Right renal pelvis (tissue), 4 donors: ENCODE data around the gene VTN. TPM values are rescaled to one million over a fixed set of nuclear protein-coding genes. Genes with fewer than 3 reads are reported as not detected.

ENCODE experiments used
- DNase-seq, 4 donors: peaks; one replicate each; pipeline ENCODE4 v3.0.0-alpha.2; 2013; ENCODE audit warnings: low read depth in 4 of 4, low spot score in 3 of 4, missing footprints in 1 of 4
- polyA plus RNA-seq, 4 donors: library from polyadenylated mRNA; unstranded; fragments of 120-200 nt; gene quantifications; one replicate each; pipeline ENCODE4 v1.2.1, GENCODE V29; 2013; ENCODE audit not compliant: insufficient read length in 4 of 4

Gene VTN
- polyA plus RNA-seq, 4 donors: 9.4 to 21.3 (median 15.2) TPM

DNA sequence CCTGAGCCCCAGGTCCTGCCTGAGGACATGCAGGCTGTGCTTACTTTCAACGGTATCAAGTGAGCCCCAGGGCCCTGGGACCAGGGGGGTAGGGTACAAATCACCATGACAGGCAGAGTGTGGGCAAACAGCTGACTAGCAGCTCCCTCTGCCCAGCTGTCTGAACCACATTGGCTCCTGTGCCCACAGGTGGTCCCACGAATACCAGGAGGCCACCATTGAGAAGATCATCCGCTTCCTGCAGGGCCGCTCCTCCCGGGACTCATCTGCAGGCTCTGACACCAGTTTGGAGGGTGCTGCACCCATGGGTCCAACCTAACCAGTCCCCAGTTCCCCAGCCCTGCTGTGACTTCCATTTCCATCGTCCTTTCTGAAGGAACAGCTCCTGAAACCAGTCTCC lies 25.9 kb upstream of the VTN start:
- DNase-seq: no peak

DNA sequence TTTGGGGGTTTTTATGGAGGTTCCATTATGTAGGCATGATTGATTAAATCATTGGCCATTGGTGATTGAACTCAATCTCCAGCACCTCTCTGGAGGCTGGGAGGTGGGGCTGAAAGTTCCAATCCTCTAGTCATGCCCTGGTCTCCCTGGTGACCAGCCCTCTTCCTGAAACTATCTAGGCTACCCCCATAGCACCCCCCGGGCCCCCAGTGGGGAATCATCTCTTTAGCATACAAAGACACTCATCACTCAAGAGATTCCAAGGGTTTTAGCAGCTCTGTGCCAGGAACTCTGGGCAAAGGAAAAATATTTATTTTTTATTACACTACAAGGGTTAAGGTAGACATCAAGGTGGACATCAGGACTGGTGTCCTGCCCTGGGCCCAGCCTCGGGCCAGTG lies 25.3 kb upstream of the VTN start:
- DNase-seq: no peak

DNA sequence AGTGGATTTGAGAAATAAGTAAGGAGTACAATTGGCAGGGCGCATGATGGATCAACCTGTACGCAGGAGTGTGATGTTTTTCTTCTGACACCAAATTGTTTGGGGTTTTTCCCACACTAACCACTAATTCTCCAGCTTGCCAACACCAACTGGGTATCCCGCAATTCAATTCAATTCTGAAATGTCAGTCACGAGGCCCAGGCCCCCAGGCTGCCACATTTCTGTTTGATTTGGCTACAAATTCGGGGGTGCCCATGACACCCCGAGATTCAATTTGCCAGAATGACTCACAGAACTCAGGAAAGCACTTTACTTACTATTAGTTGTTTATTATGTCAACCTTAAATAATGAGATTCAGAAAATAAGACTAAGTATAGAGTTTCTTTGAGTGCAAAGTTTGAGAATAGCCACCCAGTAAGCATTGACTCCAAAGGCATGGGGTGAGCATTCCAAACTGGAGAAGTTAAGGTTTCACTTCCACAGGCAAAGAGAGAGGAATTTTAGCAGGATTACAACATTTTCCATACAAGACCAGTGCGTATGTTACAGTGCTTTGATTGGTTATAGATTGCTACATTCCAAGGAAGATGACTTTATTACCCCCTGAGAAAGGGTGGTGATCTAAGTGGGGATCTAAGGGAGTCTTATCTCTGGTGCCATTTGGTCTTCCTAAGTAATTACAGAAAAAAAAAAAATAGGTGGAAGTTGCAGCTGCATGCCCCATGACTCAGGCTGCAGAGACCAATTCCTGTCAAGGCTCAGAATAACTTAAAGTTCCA lies 24.4 kb upstream of the VTN start:
- no peak for DNase-seq

DNA sequence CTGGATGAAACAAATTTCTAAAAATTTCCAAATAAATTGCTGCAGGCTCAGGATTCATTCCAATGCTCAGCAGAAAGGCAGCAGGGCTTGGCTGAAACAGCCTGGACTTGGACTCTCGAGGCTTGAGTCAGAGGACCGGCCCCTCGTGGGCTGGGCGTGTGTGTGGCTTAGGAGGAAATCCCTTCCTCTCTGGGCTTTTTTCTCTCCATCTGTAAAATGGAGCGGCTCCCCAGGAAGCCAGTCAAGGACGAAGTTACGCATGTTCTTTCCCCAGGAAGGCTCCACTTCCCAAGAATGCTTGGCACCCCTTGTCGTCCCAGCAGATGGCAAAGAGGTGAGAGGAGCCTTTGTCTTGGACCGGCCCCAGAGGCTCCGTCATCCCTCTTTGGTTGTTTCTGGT lies 22.4 kb upstream of the VTN start:
- DNase-seq: no peak

DNA sequence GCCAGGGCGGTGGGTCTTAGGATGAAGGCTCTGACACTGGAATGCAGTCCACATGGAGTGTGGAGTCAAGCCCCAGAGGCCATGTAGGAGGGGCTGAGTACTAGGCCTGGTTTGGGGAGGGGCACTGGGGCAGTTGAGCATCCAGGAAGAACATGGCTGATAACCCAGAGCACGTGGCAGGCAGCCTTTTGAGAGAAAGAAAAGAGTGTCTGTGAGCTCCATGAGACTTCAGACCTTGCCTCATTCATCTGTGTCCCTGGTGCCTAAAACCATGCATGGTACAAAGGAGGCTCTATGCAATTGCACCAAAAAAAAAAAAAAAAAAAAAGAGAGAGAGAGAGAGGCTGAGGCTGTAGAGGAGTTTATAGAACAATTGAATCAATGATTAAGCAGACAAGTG lies 21.3 kb upstream of the VTN start:
- DNase-seq: no peak

DNA sequence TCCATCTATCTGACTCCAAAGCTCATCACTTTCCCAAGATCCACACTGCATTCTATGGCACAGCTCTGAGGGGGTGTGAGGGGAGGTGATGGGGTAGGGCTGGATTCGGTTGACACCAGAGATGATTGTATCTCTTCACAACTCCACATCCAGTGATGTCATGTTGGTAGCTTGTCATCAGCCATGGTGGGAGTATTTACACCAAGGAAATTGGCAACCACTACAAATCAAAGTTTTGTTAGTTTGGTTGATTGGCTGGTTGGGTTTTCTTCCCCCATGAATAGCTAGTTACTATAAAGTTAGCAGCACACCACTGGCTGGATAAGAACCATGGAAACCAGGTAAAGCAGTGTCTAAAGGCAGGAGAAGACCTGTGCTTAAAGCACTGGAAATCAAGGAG lies 20.9 kb upstream of the VTN start:
- no peak for DNase-seq

DNA sequence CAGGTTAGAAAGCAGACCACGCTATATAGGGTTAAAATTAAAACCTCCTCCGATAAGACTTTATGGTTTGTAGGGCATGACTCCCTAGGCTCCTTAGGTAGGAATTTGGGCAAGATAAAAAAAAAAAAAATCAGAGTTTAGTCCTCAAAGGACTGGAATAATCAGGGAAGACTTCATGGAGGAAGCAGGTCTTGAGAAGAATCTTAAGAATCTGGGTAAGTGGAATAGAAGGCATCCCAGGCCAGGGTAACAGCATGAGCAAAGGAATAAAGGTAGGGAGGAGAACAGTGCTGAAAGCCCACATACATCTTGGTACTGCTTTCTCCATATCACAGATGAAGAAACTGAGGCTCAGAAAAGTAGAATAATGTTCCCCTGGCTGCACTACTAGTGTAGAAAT lies 20.5 kb upstream of the VTN start:
- no peak for DNase-seq

DNA sequence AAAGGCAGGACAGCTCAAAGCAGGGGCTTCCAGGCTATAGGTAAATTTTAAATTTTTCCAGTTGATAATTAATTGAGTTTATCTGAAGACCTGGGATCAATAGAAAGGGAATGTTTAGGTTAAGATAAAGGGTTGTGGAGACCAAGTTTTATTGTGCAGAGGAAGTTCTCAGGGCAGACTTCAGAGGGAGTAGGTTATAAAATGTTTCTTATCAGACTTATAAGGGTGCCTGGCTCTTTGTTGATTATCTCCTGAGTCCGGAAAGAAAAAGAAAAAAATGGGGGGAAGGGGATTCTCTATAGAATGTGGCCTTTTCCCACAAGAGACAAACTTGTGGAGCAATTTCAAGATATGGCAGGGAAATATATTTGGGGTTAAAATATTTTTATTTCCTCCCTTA lies 20.0 kb upstream of the VTN start:
- no peak for DNase-seq

DNA sequence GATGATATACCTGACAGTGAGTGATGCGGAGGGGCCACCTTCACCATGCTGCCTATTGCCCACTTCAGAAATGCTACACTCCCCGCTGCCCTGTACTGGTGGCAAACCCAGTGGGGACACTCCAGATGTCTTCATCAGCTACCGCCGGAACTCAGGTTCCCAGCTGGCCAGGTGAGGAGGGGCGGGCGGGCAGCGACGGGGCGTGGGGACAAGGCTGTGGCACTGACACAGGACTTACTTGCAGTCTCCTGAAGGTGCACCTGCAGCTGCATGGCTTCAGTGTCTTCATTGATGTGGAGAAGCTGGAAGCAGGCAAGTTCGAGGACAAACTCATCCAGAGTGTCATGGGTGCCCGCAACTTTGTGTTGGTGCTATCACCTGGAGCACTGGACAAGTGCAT lies 18.0 kb upstream of the VTN start:
- DNase-seq: no peak

DNA sequence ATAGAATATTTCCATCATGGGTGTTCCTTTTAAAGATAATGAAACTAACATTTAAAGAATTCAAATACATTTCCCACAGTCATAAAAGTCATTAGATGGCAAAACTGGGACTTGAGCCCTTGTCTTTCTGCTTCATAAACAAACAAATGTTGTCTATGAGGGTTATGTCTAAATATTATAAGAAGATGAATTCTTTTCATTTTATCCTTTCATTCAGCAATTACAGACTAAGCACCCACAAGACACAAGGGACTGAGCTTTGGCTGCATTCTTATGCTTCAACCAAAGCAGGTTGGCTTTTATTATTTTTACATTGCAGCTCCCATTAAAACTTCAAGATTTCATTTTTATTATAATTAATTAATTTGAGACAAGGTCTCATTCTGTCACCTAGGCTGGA lies 16.3 kb upstream of the VTN start:
- DNase-seq: no peak

DNA sequence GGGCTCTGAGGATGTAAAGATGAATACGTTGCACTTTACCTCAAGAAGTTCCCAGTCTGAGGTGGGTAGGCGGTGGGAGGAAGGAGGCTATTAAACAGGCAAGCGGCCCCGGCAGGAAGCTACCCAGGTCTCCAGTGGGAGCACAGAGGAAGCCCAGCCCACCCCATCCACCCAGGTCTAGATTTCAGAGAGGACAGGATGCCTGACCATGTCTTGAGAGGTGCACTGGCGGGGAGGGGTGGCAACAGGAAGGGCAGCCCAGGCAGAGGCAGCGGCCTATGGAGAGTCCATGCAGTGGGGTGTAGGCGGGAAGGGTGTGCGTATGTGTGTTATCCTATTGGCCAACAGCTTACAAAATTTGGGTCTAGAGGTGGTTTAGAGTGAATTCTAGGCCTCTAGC lies 15.3 kb upstream of the VTN start:
- DNase-seq: no peak

DNA sequence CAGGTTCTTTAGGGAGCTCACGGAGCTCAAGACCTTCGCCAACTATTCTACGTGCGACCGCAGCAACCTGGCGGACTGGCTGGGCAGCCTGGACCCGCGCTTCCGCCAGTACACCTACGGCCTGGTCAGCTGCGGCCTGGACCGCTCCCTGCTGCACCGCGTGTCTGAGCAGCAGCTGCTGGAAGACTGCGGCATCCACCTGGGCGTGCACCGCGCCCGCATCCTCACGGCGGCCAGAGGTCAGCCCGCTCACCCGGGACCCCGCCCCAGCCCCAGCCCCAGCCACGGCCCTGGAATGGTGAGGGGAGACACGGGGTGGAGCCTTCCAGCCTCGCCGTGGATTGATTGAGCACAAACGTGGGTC lies 14.9 kb upstream of the VTN start:
- no peak for DNase-seq

DNA sequence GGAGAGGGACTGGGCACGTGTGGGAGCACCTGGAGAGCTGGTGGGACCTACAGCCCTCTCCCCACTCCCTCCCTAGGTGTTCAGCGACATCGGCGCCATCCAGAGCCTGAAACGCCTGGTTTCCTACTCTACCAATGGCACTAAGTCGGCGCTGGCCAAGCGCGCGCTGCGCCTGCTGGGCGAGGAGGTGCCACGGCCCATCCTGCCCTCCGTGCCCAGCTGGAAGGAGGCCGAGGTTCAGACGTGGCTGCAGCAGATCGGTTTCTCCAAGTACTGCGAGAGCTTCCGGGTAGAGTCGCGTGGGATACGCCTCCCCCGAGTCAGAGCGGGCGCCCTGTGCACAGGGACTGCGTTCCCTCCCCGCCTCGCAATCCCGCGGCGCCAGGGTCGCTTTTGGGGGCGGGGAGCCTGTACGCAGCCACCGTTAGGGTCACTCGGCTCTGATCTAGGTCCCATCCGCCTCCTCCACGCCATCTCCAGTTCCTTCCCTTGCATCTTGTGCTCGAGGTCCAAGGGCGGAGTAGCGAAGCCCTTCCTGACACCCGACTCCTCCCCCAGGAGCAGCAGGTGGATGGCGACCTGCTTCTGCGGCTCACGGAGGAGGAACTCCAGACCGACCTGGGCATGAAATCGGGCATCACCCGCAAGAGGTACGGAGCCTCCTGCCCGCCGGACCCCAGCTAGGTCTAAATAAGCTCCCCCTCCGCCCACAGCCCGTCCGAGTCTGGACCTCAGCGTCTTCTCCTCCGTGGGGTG lies 14.4 kb upstream of the VTN start:
- DNase-seq: no peak

DNA sequence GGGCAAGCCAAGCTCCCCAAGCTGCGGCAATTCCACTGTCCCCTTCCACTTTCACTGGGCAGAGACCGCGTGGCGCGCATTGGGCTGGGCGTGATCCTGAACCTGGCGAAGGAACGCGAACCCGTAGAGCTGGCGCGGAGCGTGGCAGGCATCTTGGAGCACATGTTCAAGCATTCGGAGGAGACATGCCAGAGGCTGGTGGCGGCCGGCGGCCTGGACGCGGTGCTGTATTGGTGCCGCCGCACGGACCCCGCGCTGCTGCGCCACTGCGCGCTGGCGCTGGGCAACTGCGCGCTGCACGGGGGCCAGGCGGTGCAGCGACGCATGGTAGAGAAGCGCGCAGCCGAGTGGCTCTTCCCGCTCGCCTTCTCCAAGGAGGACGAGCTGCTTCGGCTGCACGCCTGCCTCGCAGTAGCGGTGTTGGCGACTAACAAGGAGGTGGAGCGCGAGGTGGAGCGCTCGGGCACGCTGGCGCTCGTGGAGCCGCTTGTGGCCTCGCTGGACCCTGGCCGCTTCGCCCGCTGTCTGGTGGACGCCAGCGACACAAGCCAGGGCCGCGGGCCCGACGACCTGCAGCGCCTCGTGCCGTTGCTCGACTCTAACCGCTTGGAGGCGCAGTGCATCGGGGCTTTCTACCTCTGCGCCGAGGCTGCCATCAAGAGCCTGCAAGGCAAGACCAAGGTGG lies 11.2 kb upstream of the VTN start:
- no peak for DNase-seq

DNA sequence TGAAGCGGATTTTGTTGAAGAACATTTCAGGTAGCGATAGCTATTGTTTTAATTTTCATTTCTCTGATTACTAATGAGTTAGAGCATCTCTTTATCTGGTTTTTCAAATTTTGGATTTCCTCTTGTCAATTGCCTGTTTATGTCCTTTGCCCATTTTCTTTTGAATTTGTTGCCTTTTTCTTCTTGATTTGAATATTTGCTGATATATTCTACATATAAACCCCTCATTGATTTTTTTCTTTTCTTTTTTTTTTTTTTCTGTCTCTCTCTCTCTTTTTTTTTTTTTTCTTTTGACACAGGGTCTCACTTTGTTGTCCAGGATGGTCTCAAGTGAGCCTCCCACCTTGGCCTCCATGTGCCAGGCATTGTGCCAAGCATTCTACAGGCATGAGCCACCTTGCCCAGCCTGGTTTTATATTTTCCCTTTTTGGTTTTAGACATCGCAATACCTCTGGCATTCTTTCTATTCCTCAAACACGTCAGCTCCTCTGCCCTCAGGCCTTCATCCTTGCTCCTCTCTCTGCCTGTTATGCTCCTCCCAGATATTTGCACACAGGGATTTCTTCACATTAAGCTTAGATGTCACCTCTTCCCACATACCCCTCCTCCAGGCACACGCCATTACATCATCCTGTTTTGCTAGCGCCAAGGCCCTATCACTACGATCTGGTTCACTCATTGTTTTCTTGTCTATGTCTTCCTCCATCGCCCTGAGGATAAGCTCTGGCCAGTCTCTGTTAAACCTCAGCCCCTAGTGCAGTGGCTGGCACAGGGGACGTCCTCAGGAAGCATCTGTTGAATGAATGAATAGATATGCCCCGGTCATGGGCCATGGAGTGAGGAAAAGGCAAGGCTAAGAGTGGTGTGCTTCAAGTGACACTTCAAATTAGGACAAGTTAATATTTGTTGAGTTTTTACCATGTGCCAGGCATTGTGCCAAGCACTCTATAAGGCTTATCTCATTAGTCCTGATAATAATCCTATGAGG lies 10.0 kb upstream of the VTN start:
- DNase-seq: no peak

DNA sequence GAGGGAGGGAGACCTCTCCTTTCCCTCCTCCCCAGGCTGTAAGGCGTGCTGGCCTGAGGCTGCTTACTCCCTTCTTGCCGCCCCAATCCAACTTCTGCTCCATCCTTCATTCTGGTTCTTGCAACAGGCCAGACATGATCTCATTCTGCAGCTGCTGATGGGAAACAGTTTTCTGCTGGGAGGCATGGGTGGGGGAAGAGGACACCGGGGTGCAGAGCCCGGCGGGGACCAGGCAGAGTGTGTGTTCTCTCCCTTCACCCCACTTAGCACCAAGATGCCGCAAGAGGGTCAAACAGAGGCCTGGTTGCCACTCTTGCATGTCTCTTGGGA lies 2.8 kb upstream of the VTN start:
- DNase-seq: no peak

DNA sequence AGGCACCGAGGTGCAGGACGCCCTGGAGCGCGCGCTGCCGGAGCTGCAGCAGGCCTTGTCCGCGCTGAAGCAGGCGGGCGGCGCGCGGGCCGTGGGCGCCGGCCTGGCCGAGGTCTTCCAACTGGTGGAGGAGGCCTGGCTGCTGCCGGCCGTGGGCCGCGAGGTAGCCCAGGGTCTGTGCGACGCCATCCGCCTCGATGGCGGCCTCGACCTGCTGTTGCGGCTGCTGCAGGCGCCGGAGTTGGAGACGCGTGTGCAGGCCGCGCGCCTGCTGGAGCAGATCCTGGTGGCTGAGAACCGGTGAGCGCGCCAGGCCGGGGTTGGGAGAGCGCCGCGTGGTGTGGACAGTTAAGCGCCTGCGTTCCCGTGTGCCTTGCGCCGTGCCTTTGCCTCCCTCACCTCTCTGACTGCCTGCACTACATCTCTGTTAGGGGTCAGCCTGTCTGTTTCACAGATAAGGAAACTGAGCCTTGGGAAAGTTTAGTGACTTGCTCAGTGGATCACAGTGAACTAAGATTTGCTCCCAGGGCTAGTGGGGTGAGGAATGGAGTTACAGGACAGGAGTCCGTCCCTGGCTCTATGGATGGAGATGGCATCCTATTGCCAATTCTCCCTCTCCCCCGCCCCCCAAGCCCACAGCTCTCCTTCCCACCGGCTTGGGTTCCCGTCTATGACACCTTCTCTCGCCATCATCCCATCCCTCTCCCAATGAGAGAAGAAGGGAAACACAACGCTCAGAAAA lies 2.3 kb upstream of the VTN start:
- DNase-seq: no peak

DNA sequence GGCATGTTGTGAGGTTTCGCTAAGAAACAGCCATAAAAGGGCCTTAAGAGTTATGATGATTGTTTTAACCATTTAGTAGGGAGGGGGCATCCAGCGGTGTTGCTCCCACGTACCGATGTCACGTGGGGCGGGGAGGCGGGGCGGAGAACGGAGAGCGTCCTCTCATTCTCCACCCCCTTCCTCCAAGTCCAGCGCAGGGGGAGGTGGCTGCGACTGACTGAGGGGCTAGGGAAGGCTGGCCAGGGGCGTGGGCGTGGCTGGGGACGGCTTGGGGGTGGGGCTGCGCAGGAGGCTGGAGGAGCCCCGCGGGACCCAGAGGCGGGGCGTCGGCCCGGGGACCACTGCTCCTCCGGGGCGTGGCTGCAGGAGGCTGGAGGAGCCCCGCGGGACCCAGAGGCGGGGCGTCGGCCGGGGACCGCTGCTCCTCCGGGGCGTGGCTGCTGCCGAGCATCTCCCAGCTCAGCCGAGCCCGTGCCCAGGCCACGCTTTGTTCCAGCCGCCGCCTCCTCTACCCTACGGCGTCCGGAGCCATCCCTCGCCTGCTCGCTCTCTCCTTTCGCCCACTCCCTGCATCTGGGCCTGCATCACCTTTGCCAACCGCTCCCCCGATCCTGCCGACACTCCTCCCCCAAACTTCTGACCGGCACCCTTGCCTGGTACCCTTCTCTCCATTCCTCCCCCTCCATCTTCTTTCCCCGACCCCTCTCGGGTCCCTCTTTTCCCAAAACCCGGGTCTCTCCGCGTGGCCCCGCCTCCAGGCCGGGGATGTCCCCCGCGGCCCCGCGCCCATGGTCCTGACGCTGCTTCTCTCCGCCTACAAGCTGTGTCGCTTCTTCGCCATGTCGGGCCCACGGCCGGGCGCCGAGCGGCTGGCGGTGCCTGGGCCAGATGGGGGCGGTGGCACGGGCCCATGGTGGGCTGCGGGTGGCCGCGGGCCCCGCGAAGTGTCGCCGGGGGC lies 1.4 kb upstream of the VTN start, which contains the start of gene SARM1:
Gene SARM1 (plus strand): TSS at position 450 of the 958 bp plus-strand sequence. CDS start 339 bp downstream, at position 789.
- DNase-seq: peak in 3 of 4 donors; percentile 81 to 85 (median 82)

DNA sequence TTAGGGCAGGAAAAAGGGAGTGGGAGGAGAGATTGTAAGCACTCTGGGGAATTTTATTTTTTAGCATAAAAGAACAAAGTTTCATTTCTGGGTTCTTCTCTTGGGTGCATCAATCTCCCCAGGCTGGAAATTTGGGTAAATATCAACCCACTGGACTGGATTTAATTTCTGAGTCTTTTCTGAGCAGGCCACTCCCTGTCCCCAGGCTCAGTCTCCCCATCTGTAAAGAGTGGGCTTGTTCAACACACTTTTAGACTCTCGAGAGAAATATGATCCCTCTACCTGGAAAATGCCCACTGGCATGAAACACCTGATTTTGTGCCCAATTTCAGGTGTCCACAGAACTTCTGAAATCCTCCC lies 617 bp upstream of the VTN start:
- DNase-seq: no peak
